HG02759 (cell line): ENCODE data around the gene IGF1R.

Source experiments
- ATAC-seq: cut with Tn5 transposase; IDR thresholded peaks from one replicate; pipeline ENCODE4 v1.9.1; 2021; ENCODE audit warnings: mild to moderate bottlenecking, moderate library complexity; ENCODE audit not compliant: unreplicated experiment

Gene IGF1R

DNA sequence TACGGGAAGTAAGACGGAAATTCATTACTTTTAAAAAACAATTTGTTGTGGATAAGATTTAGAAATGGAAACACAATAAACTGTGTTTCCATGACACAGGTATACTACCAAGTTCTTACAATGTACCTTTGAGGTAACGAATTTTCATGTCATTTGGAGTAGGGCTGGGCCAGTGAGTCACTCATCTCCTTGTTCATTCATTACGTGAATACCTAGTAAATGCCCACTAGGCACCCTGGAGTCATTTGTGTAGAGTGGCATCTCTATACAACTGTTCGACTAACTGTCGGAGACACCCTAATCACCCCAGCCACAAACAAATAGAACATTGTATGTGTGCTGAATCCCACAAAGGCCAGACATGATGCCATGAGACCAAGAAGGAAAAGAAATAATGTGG is 94.8 kb downstream of the IGF1R start:
- ATAC-seq: no peak

DNA sequence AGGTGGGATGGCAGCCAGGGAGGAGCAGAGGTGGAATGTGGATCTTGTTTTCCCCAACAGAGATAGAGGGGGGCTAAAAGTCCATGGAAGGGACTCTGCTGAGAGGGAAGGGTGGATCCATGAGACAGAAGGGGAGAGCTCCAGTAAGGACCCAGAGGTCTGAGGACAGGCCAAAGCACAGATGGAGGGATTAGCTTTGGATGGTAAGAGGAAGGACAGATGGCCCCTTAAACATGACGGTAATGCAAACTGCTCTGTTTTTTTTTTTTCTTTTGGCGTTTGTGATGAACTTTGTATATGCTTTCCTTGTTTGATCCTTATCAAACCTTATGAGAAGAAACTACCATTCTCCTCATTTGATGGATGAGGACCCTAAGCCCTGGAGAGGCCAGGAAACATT is 96.2 kb downstream of the IGF1R start:
- no peak for ATAC-seq

DNA sequence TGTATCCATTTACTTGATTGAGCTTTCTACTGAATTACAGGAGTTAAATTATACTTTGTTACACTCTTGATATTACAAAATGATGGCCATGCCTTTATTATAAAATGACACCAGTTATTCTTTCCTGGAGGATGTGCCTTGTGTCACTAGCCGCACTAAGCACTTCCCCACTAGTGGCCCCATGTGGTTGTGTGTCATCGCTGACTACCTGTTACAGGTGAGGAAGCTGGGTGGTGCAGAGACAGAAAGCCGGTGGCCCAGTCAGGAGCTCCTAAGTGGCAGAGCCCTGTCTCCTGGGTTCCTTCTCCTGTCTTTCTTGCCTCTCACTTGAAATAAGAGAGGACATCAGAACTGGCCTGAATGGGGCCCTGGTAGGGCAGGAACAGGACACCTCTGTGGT is 96.8 kb downstream of the IGF1R start:
- ATAC-seq: no peak

DNA sequence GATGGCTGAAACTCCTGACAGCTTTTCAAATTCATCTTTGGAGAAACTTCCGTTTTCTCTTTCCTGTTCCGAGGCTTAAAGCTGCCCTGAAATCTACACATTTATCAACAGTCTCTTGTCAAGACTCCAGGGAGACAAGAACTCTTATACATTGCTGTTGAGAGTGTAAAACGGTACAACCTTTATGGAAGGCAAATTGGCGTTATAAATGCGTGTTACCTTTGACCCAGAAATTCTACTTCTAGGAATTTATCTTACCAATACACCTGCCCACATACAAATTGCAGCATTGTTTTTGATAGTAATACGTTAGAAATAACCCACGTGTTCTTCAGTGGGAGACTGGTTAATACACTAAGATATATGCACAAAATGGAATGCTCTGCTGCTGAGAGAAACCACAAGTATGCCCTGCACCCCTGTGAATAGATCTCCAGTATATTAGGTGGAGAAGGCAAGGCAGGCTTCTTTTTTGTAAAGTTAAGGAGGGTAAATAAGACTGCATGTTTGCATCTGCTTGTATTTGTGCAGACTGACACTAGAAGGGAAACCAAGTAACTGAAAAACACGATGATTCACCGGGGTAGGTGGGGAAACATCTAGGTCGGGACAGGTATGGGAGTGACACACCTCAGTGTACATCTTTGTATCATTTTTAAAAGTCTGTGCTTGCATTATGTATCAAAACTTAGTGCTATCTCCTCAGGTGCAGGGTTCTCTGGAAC is 97.5 kb downstream of the IGF1R start:
- ATAC-seq: no peak

DNA sequence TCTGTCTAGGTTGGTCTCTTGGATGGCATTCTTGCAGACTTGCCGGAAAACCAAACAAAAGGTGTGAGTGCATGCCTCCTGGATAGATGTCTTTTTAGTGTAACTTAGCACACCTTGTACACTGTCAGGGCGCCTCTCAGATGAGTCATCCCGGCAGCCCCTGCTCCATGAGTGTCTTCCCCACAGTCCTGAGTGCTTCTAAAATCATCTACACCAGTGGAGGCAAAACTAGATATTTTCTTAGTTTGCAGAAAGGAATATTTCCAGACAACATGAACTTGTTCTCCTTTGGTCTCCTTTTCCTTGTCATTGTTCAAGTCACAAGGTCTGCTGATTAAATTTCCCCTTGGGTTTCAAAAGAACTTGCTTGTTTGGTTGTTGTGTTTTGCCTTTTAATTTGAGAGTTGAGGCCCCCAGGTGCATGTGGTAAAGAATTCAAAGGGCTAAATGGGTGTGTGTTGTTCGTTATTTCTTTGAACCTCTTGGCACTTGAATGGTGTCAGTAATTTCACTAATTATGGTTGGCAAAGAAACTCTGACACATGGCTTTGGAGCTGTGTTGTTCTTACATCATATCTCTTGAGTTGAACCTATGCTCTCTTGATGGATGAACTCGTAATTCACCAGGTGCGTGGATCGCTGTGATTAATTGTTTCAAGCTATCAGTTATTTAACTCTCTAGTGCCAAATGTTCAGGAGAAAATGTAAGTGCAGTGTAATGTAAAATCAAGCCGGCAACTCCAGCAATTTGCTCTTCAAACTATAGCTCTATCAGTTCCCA is 98.2 kb downstream of the IGF1R start:
- ATAC-seq: no peak

DNA sequence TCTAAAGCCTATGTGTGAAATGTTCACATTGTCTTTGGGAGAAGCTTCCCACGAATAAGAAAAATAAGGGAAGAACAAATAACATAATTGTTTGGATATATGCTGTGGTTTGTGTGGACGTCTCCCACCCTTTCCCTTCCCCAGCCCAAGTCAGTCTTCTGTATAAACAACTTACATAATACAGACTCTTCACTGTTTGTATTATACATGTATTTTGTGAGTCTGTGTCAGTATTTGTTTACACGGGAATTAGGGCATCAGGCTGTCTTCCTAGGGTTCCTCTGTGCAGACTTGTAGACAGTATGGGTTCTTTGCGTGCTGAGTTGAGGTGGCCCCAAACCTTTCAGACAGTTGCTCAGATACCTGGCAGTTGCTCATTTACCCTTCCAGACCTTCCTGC is 103.4 kb downstream of the IGF1R start:
- no peak for ATAC-seq

DNA sequence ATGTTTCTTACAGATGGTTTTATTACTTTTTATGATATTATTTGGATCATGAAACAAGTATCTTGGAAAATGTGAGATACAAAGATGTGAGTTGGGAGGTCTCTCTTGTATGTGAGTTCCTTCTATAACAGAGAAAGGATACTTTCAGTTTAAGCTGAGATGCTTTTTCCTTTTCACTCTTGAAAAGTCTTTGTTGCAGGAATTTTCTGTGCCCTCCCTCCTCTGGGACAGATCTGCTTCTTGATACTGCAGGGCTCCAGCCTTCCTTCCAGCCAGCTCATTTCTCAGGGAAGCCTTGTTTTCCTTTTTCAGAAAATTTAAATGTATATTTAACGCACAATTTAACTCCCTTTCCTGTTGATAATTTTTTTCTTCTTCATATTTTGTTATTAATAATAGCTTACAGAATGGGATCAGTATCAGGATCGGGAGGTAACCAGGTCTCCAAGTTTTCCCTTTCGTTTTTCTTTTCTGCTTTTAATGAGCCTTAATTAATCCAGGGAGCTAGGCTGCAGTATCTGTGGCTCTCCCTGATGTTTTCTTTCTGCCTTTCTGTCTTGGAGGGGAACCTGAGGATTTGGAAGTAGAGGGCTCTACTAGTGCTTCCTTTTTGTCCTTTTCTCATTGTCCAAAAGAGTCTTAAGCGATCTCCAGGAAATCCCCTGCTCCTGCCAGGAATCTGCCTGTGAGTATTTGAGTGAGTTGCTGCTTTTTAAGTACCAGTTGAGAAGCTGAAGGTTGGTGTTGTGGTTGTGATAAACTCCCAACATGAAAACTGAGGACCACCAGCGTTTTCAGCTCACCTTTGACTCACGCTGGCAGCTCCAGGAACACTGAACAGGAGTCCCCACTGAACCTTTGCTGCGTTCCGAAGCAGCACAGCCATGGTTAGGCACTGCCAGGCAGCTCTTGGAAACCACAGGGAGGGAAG is 105.7 kb downstream of the IGF1R start:
- ATAC-seq: no peak

DNA sequence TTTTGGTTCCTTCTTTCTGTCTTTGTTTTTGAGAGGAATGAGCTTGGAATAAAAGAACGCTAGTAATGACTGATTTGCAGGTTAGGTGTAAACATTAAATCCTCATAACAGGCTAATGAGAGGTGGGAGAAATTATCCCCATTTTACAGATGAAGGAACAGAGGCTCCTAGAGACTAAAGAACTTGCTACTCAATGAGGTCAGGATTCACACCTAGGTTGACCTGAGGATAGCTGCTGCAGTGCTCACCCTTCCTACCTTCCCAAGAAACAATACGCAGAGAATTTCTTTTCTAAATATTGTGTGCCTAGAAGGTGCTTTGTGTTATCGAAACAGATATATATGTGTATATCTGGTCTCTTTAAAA is 106.3 kb downstream of the IGF1R start:
- no peak for ATAC-seq

DNA sequence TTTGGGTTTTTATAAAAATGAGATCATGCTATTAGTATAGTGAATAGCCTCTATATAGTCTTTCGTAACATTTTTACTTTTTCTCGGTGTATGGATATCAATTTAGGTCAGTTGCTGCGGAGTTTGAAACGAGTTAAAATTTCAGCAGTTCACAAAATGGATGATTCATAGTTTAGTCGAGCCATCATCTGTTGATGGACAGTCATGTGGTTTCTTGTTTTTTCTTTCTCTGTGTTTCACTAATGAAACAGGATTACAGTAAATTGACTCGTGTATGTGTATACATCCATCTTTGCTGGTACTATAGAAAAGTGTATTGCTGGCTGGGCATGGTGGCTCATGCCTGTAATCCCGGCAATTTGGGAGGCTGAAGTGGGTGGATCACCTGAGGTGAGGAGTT is 106.8 kb downstream of the IGF1R start:
- no peak for ATAC-seq

DNA sequence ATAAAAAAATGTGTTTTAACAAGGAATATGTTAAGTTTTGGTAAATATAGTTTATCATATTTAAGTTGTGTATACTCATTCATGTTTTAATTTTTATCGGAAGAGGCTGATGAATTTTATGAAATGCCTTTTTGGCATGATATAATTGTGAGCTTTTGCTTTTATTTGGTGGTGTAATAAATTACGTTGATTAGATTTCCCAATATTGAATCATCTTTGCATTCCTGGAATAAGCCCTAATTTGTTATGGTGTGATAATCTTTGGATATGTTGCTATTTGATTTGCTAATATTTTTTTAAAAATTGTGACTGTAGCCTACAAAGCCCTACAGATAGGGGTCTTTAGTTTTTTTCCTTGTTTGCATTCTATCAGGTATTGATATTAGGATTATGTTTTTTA is 107.4 kb downstream of the IGF1R start:
- no peak for ATAC-seq

DNA sequence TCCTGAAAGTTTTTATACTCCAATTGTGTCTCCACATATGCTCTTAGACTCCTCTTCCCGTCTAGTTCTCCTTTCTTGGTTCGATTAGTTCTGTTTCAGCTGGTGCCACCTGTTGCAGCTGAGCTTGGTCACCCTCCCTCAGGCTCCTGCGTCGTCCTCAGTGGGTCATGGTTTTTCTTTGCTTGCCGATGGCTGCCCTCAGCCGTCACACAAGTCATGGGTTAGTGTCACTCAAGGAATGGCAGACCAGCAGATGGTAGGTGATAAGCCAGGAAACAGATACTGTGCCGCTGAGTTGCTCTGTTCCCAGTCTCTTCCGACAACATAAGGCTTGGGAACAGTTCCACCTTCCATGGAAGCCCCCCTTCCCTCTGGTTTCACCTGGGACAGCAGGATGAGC is 109.9 kb downstream of the IGF1R start:
- no peak for ATAC-seq

DNA sequence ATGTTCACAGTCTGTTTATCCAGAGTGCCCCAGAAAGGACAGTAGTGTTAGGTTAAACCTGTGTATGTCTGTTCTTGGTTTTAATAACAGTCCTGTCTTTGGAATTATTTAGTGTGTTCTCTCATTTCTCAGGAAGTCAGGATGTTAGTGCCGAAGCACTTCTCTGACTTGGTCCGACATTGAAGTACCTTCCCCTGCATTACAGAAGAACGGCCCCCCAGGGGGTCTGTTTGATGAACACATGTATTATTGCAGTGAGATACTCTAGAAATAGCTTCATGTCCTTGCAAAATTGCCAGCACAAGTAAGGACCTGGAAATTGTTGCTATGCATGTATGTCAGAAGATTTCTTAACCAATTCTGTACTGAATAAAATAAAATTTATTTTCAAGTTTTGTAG is 110.9 kb downstream of the IGF1R start:
- no peak for ATAC-seq

DNA sequence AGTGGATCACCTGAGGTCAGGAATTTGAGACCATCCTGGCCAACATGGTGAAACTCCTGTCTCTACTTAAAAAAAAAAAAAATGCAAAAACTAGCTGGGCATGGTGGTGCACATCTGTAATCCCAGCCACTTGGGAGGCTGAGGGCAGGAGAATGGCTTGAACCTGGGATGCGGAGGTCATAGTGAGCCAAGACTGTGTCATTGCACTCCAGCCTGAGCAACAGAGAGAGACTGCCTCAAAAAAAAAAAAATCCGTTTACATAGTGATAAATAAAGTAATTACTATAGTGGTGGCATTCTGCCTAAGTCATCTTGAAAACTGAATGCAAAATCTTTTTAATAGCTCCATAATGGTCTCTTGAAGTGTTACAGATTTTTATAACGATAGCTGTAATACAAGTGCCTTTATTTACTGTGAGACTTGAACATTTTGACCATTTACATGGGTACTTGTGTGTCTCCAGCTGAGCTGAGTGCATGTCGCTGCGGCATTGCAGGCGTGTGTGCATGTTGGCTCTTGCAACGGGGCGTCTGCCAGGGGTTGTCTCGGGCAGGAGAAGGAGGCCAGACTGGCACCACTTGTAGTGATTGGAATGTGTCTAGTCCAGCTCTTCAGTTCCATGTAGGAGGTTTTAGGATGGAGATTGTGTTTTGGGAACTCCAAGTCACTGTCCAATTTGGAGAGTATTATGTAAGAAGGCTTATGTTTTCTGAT is 111.9 kb downstream of the IGF1R start:
- no peak for ATAC-seq

DNA sequence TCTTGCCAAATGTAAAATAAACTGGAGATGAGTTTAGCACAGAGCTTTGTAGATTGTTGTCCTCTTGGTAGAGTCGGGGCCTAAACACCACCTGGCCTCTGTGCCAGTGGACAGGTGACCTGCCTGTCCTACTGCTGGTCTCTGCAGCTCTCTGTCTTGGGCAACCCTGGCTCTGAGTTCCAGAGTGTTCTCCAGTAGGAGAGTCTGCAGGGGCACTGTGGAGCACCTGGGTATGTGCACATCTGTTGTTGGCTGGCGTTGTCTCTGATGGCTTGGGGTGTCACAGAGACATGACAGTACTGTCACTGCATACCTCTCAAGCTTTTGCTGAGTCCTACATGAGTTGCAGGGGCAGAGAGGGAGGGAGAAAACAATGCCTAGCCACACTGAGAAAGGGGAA is 112.6 kb downstream of the IGF1R start:
- no peak for ATAC-seq

DNA sequence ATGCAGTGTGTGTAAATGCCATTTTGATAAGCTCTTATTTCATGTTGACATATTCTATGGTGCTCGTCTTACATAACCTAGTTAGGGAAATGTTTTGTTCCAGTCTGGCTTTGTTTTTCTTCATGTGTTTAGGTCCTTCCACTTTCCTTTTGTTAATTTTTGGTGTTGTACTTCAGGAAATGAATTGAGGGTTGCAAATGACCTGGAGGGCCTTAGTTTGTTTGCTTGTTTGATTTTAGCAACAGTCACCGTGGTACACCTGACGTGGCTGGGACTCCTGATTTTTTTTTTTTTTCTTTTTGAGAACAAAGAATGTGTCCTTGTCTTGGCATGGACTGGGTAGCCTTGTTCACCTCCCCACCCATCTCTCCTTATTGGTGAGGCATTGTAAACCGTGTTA is 114.8 kb downstream of the IGF1R start:
- no peak for ATAC-seq

DNA sequence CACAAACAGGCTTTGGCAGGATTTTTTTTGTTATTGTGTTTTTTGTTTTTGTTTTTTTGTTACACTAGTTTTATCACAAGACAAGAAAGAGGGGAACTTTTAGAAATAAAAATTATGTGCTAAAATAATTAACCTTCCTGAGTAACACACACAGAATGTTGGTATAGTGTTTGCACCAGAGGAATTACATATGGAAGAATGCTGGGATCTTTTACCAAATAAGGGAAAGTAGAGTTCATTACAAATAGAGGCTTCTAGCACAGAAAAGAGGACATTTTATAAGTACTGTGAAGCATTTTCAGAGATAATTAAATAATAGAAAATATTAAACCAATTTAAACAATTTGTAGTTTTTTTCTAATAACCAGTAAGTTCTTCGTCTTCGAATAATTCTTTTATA is 116.0 kb downstream of the IGF1R start:
- no peak for ATAC-seq

DNA sequence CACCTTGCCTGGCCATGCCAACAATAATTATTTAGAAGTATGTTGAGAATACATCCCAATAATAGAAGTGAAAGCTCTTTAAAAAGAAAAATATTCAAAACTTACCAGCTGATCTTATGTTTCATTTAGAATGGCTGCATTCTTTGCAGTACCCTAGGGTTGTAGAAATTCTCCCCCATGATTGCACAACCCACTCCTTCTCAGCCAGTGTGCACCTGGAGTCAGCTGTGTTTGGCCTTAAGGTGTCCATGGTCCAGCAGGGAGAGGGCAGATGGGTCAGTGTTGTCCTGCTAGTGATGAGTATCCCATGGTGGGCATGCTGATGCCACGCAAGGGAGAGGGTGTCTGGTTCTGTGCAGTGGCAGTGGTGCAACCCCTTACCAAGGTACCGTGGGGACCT is 117.3 kb downstream of the IGF1R start:
- no peak for ATAC-seq

DNA sequence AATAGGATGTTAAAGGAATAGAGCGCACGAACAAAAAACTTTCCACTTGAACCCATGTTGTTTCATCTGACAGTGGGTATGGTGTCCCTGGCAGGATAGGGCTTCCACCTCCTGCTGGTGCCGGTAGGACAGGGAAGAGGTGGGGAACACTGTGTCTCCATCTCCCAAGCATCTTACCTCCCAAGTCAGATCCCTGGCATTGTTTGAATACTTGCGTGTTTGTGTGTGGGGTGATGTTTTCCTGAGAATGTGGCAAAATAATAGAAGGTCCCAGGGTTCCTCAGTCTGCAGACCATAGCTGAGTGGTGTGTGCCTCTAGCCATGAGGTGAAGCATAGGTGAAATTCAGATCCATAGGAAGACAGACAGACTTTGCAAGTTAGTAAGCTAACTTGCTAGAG is 119.4 kb downstream of the IGF1R start:
- ATAC-seq: no peak

DNA sequence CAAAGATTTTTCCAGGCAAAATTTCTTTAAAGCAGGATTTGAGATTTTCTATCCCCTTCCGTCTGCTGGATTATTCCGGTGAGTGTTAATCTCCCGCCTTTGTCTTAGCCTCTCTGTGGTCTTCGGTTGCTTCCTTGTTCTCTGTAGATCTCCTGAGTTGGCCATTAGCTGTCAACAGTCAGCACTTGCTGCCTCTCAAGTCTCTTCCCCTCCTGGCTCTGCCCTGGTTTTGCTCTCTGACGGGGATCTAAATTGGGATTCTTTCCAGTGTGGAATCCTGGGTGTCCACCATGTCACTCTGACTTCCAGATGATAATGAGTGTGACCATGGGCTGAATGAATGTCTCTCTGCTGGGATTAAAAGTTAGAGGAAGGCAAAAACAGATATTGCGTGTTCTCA is 121.5 kb downstream of the IGF1R start:
- ATAC-seq: no peak

DNA sequence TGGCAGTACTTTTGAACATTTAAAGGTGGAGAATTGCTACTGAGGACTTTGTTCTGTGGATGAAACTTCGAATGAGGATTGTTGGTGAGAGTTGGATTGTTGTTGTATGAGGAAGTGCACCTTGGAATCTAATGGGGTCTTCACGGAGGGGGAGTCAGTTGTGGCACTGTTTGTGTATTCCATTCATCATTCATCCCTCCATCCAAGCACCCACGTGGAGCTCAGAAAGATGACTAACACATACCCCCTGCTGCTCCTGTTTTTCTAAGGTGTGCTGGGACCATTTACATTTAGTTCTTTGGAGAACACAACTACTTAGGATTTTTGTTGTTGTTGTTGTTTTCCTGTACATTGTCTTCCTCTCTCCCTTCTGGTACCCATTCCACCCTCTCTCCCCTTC is 122.6 kb downstream of the IGF1R start:
- ATAC-seq: no peak

DNA sequence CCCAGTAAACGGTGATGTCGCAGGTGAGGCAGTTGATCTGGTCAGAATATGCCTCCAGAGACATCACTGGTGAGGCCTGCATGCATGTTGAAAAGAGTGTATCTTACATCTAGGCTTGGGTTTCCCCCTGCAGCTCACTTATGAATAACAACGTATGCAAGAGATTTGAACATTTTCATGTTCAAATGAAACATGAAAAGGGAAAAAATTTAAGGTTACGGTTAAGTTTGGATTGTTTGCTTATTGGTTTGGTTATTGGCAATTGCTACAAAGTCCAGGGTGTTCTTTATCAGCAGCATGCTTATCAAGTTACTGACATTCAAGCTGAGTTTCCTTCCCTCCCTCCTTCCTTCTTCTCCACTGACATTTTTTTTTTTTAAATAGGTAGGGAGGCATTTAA is 123.2 kb downstream of the IGF1R start:
- ATAC-seq: no peak
